HEK293T (cell line): Measurements from ENCODE around the gene MYADML2.
"Not testable (repeated sequence)": the region's sequence is repeated elsewhere in the genome, so short reads cannot be mapped to it uniquely, and the experiment has no call there.

Source experiments
- CTCF ChIA-PET: fragments of 350-600 bp; formaldehyde crosslinking; extraction: SDS; loops from one replicate; lab custom pipeline; 2021; ENCODE audit warnings: antibody characterized with exemption, inconsistent platforms; lab: Yijun Ruan, JAX
- POLR2A ChIA-PET: fragments of 350-600 bp; formaldehyde crosslinking; extraction: SDS; loops from one replicate; lab custom pipeline; 2020; ENCODE audit warnings: antibody characterized with exemption, inconsistent platforms; lab: Yijun Ruan, JAX
- DNase-seq: peaks from one replicate; pipeline ENCODE4 v3.0.0; 2012; ENCODE audit warnings: mixed read lengths; ENCODE audit errors: extremely low spot score
- ARNT ChIP-seq: fragments of 450-650 bp; IDR thresholded peaks from 2 replicates; pipeline ENCODE4 v1.6.1; 2017; ENCODE audit warnings: mild to moderate bottlenecking
- BHLHE40 ChIP-seq: fragments of 450-650 bp; IDR thresholded peaks from 2 replicates; pipeline ENCODE4 v1.6.1; 2016; ENCODE audit warnings: mild to moderate bottlenecking, moderate library complexity, borderline replicate concordance
- CTBP1 ChIP-seq: fragments of 450-650 bp; IDR thresholded peaks from 2 replicates; pipeline ENCODE4 v1.6.1; 2016; ENCODE audit warnings: borderline replicate concordance
- ELF4 ChIP-seq: fragments of 450-650 bp; IDR thresholded peaks from 2 replicates; pipeline ENCODE4 v1.6.1; 2017; ENCODE audit warnings: antibody characterized with exemption
- FOXA1 ChIP-seq: fragments of 450-650 bp; IDR thresholded peaks from 2 replicates; pipeline ENCODE4 v1.6.1; 2016; ENCODE audit warnings: mild to moderate bottlenecking
- FOXK2 ChIP-seq: fragments of 450-650 bp; IDR thresholded peaks from 2 replicates; pipeline ENCODE4 v1.6.1; 2016; ENCODE audit warnings: mild to moderate bottlenecking
- FOXM1 ChIP-seq: fragments of 450-650 bp; IDR thresholded peaks from 2 replicates; pipeline ENCODE4 v1.6.1; 2017; ENCODE audit warnings: mild to moderate bottlenecking, borderline replicate concordance
- HDGF ChIP-seq: fragments of 450-650 bp; IDR thresholded peaks from 2 replicates; pipeline ENCODE4 v1.6.1; 2017; ENCODE audit warnings: antibody characterized with exemption, borderline replicate concordance
- L3MBTL2 ChIP-seq: fragments of 450-650 bp; conservative IDR thresholded peaks from 2 replicates; pipeline ENCODE4 v1.6.1; 2016; ENCODE audit warnings: mild to moderate bottlenecking
- LEF1 ChIP-seq: fragments of 450-650 bp; IDR thresholded peaks from 2 replicates; pipeline ENCODE4 v1.6.1; 2017; ENCODE audit warnings: mild to moderate bottlenecking, borderline replicate concordance
- NFRKB ChIP-seq: fragments of 450-650 bp; IDR thresholded peaks from 2 replicates; pipeline ENCODE4 v1.6.1; 2016; ENCODE audit warnings: mild to moderate bottlenecking, moderate library complexity
- SP1 ChIP-seq: fragments of 450-650 bp; IDR thresholded peaks from 2 replicates; pipeline ENCODE4 v1.6.1; 2017
- SUZ12 ChIP-seq: fragments of 450-650 bp; IDR thresholded peaks from 2 replicates; pipeline ENCODE4 v1.6.1; 2016; ENCODE audit warnings: mild to moderate bottlenecking
- TARDBP ChIP-seq: fragments of 450-650 bp; IDR thresholded peaks from 2 replicates; pipeline ENCODE4 v1.6.1; 2016
- ZNF384 ChIP-seq: fragments of 450-650 bp; IDR thresholded peaks from 2 replicates; pipeline ENCODE4 v1.6.1; 2016
- TF ChIP-seq, protein P1 (sequence below): fragments of 450-650 bp; IDR thresholded peaks from 2 replicates; pipeline ENCODE4 v1.6.1; 2016

The MYADML2 gene

DNA sequence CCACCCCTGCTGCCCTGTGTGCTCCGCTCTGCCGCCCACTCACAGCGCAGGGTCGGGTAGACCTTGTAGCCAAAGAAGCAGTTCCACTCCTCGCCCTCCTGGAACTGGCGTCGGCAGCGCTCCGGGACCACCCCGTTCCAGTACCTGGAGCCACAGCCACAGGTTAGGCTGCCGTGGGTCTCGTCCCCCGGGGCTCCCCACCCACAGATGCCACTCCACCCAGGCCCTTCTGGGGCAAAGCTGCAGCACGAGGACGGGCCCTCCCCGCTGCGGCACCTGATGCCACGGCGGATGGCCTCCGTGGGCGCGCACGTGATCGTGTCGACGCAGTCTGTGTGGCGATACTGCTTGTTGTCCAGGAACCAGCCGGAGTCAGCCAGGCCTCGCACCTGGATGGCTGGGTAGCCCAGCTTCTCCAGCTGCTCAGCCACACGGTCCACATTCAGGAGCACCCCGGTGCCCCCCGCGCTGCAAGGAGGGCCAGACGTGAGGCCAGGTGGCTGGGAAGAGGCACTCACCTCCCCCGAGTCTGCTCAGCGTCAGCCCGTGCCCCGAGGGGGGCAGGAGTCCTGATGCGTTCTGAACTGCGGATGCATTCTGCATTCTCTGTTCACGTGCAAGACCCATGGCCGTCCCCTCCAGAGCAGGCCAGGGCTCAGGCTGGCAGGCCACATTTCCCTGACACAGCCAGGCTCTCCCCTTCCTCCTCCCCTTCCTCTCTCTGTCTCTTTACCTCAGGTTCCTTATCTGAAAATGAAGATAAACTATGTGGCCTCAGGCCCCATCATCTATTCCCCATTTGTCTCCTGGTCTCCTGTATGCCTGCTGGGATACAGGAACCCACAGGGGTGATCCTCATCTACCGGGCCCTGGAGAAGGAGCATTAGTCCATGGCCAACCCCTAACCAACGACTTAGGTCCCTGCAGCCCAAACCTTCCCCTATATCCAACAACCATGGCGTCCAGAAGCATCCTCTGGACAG, 9.9 kb upstream of the MYADML2 start:
- POLR2A ChIA-PET, result no interaction called here

DNA sequence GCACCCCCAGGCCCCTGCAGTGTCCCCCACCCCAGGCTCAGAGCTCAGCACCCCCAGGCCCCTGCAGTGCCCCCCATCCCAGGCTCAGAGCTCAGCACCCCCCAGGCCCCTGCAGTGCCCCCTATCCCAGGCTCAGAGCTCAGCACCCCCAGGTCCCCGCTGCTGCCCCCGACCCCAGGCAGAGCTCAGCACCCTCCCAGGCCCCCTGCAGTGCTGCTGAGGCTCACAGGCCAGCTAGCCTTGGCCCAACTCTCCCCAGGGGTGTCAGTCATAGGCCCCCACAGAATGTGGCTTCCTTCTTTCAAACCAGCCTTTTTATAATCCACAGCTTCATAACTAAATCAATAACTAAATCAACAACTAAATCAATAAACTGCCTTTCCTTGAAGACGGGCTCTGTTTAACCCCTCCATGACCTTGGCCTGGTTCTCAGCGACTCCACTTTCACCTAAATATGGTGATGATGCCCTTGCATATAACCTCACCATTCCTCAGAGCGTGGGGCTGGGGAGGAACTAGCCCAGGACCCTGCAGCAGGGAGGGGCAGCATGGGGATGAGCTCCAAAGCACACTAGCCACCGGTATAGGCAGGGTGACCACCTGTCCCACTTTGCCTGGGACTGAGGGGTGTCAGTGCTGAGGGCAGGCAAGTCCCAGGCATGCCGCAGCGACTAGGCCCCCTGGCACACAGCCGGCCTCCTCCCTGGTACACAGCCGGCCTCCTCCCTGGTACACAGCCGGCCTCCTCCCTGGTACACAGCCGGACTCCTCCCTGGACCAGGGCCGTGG, 8.9 kb upstream of the MYADML2 start:
- ChIA-PET CTCF (no interaction called here), POLR2A (interaction anchor here (1.1 kb wide), 1 partner anchor 17 kb away, joined by 4 read pairs; no protein-coding TSS in a partner anchor)
- TF ChIP-seq SP1 (no peak), ZNF384 (no peak), ELF4 (no peak), ARNT (no peak), NFRKB (no peak), CTBP1 (no peak), TARDBP (no peak), SUZ12 (no peak), HDGF (no peak), FOXK2 (no peak), BHLHE40 (no peak), FOXA1 (no peak), LEF1 (no peak), L3MBTL2 (no peak)
- TF ChIP-seq, protein P1, sequence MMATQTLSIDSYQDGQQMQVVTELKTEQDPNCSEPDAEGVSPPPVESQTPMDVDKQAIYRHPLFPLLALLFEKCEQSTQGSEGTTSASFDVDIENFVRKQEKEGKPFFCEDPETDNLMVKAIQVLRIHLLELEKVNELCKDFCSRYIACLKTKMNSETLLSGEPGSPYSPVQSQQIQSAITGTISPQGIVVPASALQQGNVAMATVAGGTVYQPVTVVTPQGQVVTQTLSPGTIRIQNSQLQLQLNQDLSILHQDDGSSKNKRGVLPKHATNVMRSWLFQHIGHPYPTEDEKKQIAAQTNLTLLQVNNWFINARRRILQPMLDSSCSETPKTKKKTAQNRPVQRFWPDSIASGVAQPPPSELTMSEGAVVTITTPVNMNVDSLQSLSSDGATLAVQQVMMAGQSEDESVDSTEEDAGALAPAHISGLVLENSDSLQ, result no peak
- no peak for DNase-seq

More for the DNA sequence above, 9.9 kb upstream of the MYADML2 start:
- no peak for DNase-seq
- CTCF ChIA-PET, result no interaction called here
- TF ChIP-seq SP1, result no peak
- no peak for TF ChIP-seq FOXA1
- no peak for TF ChIP-seq TARDBP

DNA sequence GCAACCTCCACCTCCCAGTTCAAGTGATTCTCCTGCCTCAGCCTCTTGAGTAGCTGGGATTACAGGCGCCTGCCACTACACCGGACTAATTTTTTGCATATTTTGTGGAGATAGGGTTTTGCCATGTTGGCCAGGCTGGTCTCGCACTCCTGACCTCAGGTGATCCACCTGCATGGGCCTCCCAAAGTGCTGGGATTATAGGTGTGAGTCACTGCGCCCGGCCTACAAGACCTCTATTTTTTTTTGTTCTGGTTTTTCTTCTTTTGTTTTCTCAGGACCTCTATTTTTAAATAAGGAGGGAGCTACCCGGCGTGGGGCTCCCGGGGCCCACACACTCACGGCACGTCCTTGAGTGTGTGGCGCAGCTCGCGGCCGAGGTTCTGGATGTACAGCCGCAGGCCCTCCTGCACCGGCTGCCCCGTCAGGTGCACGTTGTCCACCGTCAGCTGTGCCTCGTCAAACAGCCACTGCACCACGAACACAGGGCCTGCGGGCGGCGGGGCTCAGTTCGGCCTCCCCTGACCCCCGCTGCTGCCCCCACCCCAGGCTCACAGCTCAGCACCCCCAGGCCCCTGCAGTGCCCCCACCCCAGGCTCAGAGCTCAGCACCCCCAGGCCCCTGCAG, 8.1 kb upstream of the MYADML2 start:
- TF ChIP-seq ARNT (no peak), SUZ12 (no peak), FOXM1 (no peak), FOXA1 (no peak), HDGF (no peak), SP1 (no peak), ELF4 (no peak), TARDBP (no peak), BHLHE40 (no peak), L3MBTL2 (no peak)
- TF ChIP-seq, protein P1, result no peak
- no peak for DNase-seq
- CTCF ChIA-PET, result interaction anchor here (1.3 kb wide), 1 partner anchor 76 kb away, joined by 3 read pairs; no protein-coding TSS in a partner anchor
- POLR2A ChIA-PET, result interaction anchor here (1.1 kb wide), 1 partner anchor 17 kb away, joined by 4 read pairs; no protein-coding TSS in a partner anchor

DNA sequence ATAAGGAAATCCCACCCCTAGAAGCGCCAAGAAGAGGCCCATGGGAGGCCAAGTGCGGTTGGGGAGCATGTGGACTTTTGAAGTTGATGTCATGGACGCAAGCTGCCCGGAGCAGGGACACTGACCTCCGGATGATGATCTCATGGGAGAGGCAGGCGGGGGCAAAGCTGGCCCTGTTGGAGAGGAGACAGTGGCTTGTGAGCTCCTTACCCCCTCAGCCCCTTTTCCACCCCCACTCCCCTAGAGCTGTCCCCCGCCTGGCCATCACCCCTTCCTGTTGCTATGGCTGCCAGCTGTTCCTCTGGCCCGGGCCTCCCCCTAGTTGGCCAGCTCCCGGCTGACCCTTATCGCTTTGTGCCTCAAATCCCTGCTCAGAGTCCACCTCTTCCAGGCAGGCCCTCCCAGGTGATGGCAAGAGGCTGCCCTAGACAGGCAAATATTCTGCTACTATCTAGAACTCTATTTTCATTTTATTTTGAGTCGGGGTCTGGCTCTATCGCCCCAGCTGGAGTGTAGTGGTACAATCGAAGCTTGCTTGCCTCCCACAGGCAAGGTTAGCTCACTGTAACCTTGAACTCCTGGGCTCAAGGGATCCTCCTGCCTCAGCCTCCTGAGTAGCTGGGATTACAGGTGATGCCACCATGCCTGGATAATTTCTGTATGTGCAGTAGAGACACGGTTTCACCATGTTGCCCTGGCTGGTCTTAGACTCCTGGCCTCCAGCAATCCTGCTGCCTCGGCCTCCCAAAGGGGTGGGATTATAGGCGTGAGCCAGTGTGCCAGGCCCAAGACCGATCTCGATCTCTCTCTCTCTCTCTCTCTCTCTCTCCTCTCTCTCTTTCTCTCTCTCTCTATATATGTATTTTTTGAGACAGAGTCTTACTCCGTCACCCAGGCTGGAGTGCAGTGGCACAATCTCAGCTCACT, 7.4 kb upstream of the MYADML2 start:
- TF ChIP-seq, protein P1, result no peak
- TF ChIP-seq SUZ12 (no peak), CTBP1 (no peak), FOXA1 (no peak), BHLHE40 (no peak), ARNT (no peak), HDGF (no peak)
- ChIA-PET CTCF (interaction anchor here (1.3 kb wide), 1 partner anchor 76 kb away, joined by 3 read pairs; no protein-coding TSS in a partner anchor), POLR2A (interaction anchor here (0.7 to 2.2 kb wide), 3 partner anchors 16 to 85 kb away, joined by 3 to 5 read pairs (median 4); no protein-coding TSS in a partner anchor)
- DNase-seq, result no peak

DNA sequence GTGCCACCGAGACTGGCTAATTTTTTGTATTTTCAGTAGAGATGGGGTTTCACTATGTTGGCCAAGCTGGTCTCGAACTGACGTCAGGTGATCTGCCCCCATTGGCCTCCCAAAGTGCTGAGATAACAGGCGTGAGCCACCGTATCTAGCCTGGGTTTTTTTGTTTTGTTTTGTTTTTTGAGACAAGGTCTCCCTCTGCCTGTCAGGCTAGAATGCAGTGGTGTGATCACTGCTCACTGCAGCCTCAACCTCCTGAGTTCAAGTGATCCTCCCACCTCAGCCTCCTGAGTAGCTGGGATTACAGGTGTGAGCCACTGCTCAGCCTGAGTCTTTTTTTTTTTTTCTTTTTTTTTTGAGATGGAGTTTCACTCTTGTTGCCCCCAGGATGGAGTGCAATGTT, 6.4 kb upstream of the MYADML2 start:
- POLR2A ChIA-PET, result interaction anchor here (1.9 to 2.2 kb wide), 2 partner anchors 15 to 83 kb away, joined by 4 to 5 read pairs; no protein-coding TSS in a partner anchor
- DNase-seq, result not testable (repeated sequence)
- CTCF ChIA-PET, result interaction anchor here (1.1 kb wide), 1 partner anchor 10 kb away, joined by 4 read pairs; no protein-coding TSS in a partner anchor
